ENCODE results near the gene CHST13. TPM values are rescaled to one million over a fixed set of nuclear protein-coding genes. Genes with fewer than 3 reads are reported as not detected.

Gene CHST13
- total and polyA plus RNA-seq, 5 donors from 2014 or later = not detected

DNA sequence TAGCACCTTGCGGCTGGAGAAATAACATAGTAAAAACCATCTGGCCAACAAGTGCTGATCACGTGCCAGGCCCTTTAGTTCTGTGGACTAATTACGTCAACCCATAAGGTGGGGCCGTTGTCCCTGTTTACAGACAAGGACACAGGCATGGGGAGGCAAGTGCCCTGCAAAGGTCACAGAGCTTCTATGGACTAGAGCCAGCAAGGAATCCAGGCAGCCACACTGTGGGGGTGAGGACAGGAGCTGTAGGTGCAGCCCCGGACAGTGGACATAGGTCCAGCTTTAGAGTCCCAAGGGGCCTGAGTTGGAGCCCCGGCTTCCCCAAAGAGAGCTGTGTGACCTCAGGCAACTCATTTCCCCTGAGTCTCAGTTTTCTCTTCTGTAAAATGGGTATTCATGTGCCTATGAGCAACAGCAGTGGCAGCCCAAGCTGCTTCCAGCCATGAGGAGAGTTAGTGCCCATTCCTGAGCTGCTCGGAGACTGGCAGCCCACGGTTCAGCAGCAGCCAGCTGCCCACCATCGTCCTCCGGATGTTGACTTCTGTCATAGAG, 13.9 kb downstream of the CHST13 start:
- no peak for ATAC-seq (ENCODE audit: low read depth in 2 of 2)
- no peak overlapping the region for H3K27ac Mint-ChIP-seq
- Histone ChIP-seq H3K9me3 (ENCODE audit: control insufficient read depth in 2 of 2, low read length in 2 of 2) (no peaks in the 10 kb centered on the region), H3K36me3 (ENCODE audit: control insufficient read depth, insufficient read depth, low read length) (no peaks in the 10 kb centered on the region), H3K27ac (ENCODE audit: insufficient read depth, low read length, poor library complexity, severe bottlenecking) (no peak overlapping the region), H3K4me1 (ENCODE audit: control insufficient read depth, insufficient read depth, low read length, poor library complexity, severe bottlenecking) (no peaks in the 10 kb centered on the region), H3K27me3 (ENCODE audit: control insufficient read depth, insufficient read depth, low read length) (no peaks in the 10 kb centered on the region), H3K4me3 (ENCODE audit: low read depth, low read length) (no peak overlapping the region)
- peaks cover 0 to 4% (median 1%) of the 10 kb centered on the region in 4 donors for H3K4me1 Mint-ChIP-seq
- no peaks in the 10 kb centered on the region for H3K27me3 Mint-ChIP-seq
- DNase-seq = no peak
- no peak overlapping the region for H3K4me3 Mint-ChIP-seq
- H3K9me3 Mint-ChIP-seq = no peaks in the 10 kb centered on the region
- no peaks in the 10 kb centered on the region for H3K36me3 Mint-ChIP-seq

DNA sequence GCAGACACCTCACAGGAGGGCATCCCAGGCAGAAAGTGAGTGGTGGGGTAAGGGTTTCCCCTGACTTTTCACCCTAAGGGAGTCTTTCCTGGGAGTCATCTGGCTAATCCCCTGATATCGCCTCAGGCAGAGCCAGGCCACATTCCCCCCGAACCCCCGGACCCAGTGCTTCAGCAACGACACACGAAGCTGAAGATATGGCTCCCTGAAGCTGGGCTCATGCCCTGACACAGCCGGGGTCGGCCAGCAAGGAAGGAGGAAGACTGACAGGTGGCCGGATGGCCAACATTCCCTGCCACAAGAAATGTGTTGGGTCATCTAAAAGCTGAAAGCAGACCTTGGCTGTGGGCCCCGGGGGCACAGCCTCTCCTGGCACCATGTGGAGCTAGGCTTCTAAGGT, 14.4 kb downstream of the CHST13 start:
- H3K4me1 ChIP-seq (ENCODE audit: control insufficient read depth, insufficient read depth, low read length, poor library complexity, severe bottlenecking) = no peaks in the 10 kb centered on the region
- no peak overlapping the region for H3K27ac ChIP-seq (ENCODE audit: insufficient read depth, low read length, poor library complexity, severe bottlenecking)
- ATAC-seq (ENCODE audit: low read depth in 2 of 2) = no peak
- no peaks in the 10 kb centered on the region for H3K36me3 ChIP-seq (ENCODE audit: control insufficient read depth, insufficient read depth, low read length)
- Mint-ChIP-seq H3K27ac (no peak overlapping the region), H3K36me3 (no peaks in the 10 kb centered on the region), H3K9me3 (peaks cover 0 to 2% (median 0%) of the 10 kb centered on the region in 7 donors), H3K4me1 (peaks cover 0 to 4% (median 1%) of the 10 kb centered on the region in 4 donors), H3K27me3 (no peaks in the 10 kb centered on the region), H3K4me3 (no peak overlapping the region)
- no peak overlapping the region for H3K4me3 ChIP-seq (ENCODE audit: low read depth, low read length)
- no peaks in the 10 kb centered on the region for H3K27me3 ChIP-seq (ENCODE audit: control insufficient read depth, insufficient read depth, low read length)
- no peaks in the 10 kb centered on the region for H3K9me3 ChIP-seq (ENCODE audit: control insufficient read depth in 2 of 2, low read length in 2 of 2)
- DNase-seq = no peak

DNA sequence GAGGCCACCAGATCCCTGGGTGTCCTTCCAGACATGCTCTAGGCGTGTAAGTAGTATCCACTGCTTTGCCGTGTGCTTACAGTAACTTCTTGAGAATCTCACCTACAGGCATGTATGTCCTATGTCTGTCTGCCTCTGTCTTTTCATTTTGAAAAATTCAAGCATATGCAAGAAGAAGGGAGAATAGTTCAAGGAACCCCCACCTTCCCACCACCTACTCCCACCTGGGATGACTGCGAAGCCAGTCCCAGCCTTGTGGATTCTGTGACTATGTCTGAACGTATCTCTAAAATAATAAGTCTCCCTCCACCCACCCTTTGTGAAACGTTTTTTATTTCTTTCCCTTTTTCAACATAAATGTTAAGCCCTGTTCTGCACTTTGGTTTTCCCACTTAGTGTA, 15.0 kb downstream of the CHST13 start:
- H3K27ac ChIP-seq (ENCODE audit: insufficient read depth, low read length, poor library complexity, severe bottlenecking) = no peak overlapping the region
- no peak for ATAC-seq (ENCODE audit: low read depth in 2 of 2)
- H3K9me3 Mint-ChIP-seq = peaks cover 0 to 2% (median 0%) of the 10 kb centered on the region in 7 donors
- H3K36me3 Mint-ChIP-seq = no peaks in the 10 kb centered on the region
- H3K27me3 Mint-ChIP-seq = no peaks in the 10 kb centered on the region
- H3K4me3 Mint-ChIP-seq = no peak overlapping the region
- no peaks in the 10 kb centered on the region for H3K36me3 ChIP-seq (ENCODE audit: control insufficient read depth, insufficient read depth, low read length)
- no peaks in the 10 kb centered on the region for H3K9me3 ChIP-seq (ENCODE audit: control insufficient read depth in 2 of 2, low read length in 2 of 2)
- no peak overlapping the region for H3K27ac Mint-ChIP-seq
- DNase-seq = no peak
- no peak overlapping the region for H3K4me3 ChIP-seq (ENCODE audit: low read depth, low read length)
- H3K27me3 ChIP-seq (ENCODE audit: control insufficient read depth, insufficient read depth, low read length) = no peaks in the 10 kb centered on the region
- H3K4me1 Mint-ChIP-seq = peaks cover 0 to 4% (median 1%) of the 10 kb centered on the region in 4 donors
- no peaks in the 10 kb centered on the region for H3K4me1 ChIP-seq (ENCODE audit: control insufficient read depth, insufficient read depth, low read length, poor library complexity, severe bottlenecking)

- peaks cover 0 to 4% (median 1%) of the 10 kb centered on the region in 4 donors for H3K4me1 Mint-ChIP-seq
- DNase-seq = no peak
- H3K4me3 Mint-ChIP-seq = no peak overlapping the region
- H3K36me3 Mint-ChIP-seq = no peaks in the 10 kb centered on the region
- H3K4me3 ChIP-seq (ENCODE audit: low read depth, low read length) = no peak overlapping the region
- ATAC-seq (ENCODE audit: low read depth in 2 of 2) = no peak
- no peaks in the 10 kb centered on the region for H3K9me3 ChIP-seq (ENCODE audit: control insufficient read depth in 2 of 2, low read length in 2 of 2)
- H3K27ac ChIP-seq (ENCODE audit: insufficient read depth, low read length, poor library complexity, severe bottlenecking) = no peak overlapping the region
- H3K4me1 ChIP-seq (ENCODE audit: control insufficient read depth, insufficient read depth, low read length, poor library complexity, severe bottlenecking) = no peaks in the 10 kb centered on the region
- H3K27me3 ChIP-seq (ENCODE audit: control insufficient read depth, insufficient read depth, low read length) = no peaks in the 10 kb centered on the region
- no peaks in the 10 kb centered on the region for H3K36me3 ChIP-seq (ENCODE audit: control insufficient read depth, insufficient read depth, low read length)
- H3K27ac Mint-ChIP-seq = no peak overlapping the region
- peaks cover 0 to 2% (median 0%) of the 10 kb centered on the region in 7 donors for H3K9me3 Mint-ChIP-seq
- H3K27me3 Mint-ChIP-seq = no peaks in the 10 kb centered on the region
Measured at GRCh38 chr3:126539558-126540250, 15.7 kb downstream of the CHST13 start.

- no peak for ATAC-seq (ENCODE audit: low read depth in 2 of 2)
Measured at GRCh38 chr3:126540342-126540849, 16.4 kb downstream of the CHST13 start.

GRCh38 chr3:126540951-126541627, 17.1 kb downstream of the CHST13 start:
- H3K27ac ChIP-seq (ENCODE audit: insufficient read depth, low read length, poor library complexity, severe bottlenecking) = no peak overlapping the region
- H3K27me3 ChIP-seq (ENCODE audit: control insufficient read depth, insufficient read depth, low read length) = no peaks in the 10 kb centered on the region
- Mint-ChIP-seq H3K36me3 (no peaks in the 10 kb centered on the region), H3K4me3 (no peak overlapping the region), H3K9me3 (peaks cover 0 to 2% (median 0%) of the 10 kb centered on the region in 7 donors), H3K27me3 (no peaks in the 10 kb centered on the region), H3K4me1 (peaks cover 0 to 4% (median 1%) of the 10 kb centered on the region in 4 donors), H3K27ac (no peak overlapping the region)
- ATAC-seq (ENCODE audit: low read depth in 2 of 2) (no peak), DNase-seq (no peak)
- no peaks in the 10 kb centered on the region for H3K9me3 ChIP-seq (ENCODE audit: control insufficient read depth in 2 of 2, low read length in 2 of 2)
- no peaks in the 10 kb centered on the region for H3K4me1 ChIP-seq (ENCODE audit: control insufficient read depth, insufficient read depth, low read length, poor library complexity, severe bottlenecking)
- no peaks in the 10 kb centered on the region for H3K36me3 ChIP-seq (ENCODE audit: control insufficient read depth, insufficient read depth, low read length)
- H3K4me3 ChIP-seq (ENCODE audit: low read depth, low read length) = no peak overlapping the region

More at GRCh38 chr3:126540342-126540849, 16.4 kb downstream of the CHST13 start:
- Histone ChIP-seq H3K27me3 (ENCODE audit: control insufficient read depth, insufficient read depth, low read length) (no peaks in the 10 kb centered on the region), H3K27ac (ENCODE audit: insufficient read depth, low read length, poor library complexity, severe bottlenecking) (no peak overlapping the region), H3K4me1 (ENCODE audit: control insufficient read depth, insufficient read depth, low read length, poor library complexity, severe bottlenecking) (no peaks in the 10 kb centered on the region), H3K9me3 (ENCODE audit: control insufficient read depth in 2 of 2, low read length in 2 of 2) (no peaks in the 10 kb centered on the region), H3K4me3 (ENCODE audit: low read depth, low read length) (no peak overlapping the region), H3K36me3 (ENCODE audit: control insufficient read depth, insufficient read depth, low read length) (no peaks in the 10 kb centered on the region)
- Mint-ChIP-seq H3K4me3 (no peak overlapping the region), H3K36me3 (no peaks in the 10 kb centered on the region), H3K9me3 (peaks cover 0 to 2% (median 0%) of the 10 kb centered on the region in 7 donors), H3K27me3 (no peaks in the 10 kb centered on the region), H3K4me1 (peaks cover 0 to 4% (median 1%) of the 10 kb centered on the region in 4 donors), H3K27ac (no peak overlapping the region)
- peak in 1 of 3 donors; percentile 16 for DNase-seq

- H3K27me3 Mint-ChIP-seq = no peaks in the 10 kb centered on the region
- no peak overlapping the region for H3K27ac Mint-ChIP-seq
- H3K9me3 ChIP-seq (ENCODE audit: control insufficient read depth in 2 of 2, low read length in 2 of 2) = no peaks in the 10 kb centered on the region
- peaks cover 0 to 2% (median 0%) of the 10 kb centered on the region in 7 donors for H3K9me3 Mint-ChIP-seq
- no peaks in the 10 kb centered on the region for H3K36me3 ChIP-seq (ENCODE audit: control insufficient read depth, insufficient read depth, low read length)
- H3K27me3 ChIP-seq (ENCODE audit: control insufficient read depth, insufficient read depth, low read length) = no peaks in the 10 kb centered on the region
- H3K4me1 Mint-ChIP-seq = peaks cover 0 to 4% (median 1%) of the 10 kb centered on the region in 4 donors
- H3K4me3 ChIP-seq (ENCODE audit: low read depth, low read length) = no peak overlapping the region
- H3K27ac ChIP-seq (ENCODE audit: insufficient read depth, low read length, poor library complexity, severe bottlenecking) = no peak overlapping the region
- H3K4me1 ChIP-seq (ENCODE audit: control insufficient read depth, insufficient read depth, low read length, poor library complexity, severe bottlenecking) = no peaks in the 10 kb centered on the region
- no peak overlapping the region for H3K4me3 Mint-ChIP-seq
- H3K36me3 Mint-ChIP-seq = no peaks in the 10 kb centered on the region
- no peak for DNase-seq
- ATAC-seq (ENCODE audit: low read depth in 2 of 2) = no peak
Measured at GRCh38 chr3:126541628-126542339, 17.8 kb downstream of the CHST13 start.
